Measurements from ENCODE around the gene KRT36.

The KRT36 gene

DNA sequence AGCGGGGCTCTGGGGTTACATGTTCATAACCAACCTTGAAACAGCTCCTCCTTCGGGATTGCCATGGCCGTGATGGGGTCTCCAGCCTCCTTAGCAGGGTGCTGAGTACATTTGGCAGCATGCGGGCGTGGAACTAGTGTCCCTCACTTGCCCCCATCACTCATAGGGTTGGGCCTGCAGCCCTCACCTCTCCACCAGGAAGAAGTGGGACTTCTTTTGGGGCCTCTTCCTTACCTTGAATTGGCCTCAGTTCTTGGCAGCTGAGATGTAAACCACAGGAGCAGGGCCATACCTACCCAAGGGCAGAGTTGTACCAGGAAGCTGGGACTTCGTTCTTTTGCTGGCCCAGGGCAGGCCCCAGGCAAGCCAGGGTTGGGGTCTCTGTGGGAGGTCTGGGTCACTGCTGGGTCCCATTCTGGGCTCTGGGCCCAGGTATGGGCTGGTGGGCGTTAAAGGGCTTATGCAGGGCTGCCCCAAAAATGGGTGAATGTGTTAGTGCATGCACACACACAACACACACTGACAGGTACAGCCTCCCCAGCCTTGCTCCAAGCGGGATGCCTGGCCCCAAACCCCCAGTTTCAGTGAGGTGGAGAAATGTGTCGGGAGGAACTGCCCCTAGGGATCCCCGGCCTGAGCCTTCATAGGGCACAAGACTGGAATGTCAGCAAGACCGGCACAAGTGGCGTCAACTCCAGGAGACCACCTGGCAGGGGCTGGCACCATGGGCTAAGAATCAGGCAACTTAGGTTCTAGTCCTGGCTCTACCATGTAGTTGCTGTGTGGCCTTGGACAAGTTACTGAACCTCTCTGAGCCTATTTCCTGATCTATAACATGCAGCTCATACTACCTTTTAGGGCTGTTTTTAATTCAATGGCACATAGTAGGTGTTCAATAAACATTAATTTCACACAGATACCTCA is 32.9 kb upstream of the KRT36 start:
- no peak for DNase-seq (ENCODE audit: low spot score)

DNA sequence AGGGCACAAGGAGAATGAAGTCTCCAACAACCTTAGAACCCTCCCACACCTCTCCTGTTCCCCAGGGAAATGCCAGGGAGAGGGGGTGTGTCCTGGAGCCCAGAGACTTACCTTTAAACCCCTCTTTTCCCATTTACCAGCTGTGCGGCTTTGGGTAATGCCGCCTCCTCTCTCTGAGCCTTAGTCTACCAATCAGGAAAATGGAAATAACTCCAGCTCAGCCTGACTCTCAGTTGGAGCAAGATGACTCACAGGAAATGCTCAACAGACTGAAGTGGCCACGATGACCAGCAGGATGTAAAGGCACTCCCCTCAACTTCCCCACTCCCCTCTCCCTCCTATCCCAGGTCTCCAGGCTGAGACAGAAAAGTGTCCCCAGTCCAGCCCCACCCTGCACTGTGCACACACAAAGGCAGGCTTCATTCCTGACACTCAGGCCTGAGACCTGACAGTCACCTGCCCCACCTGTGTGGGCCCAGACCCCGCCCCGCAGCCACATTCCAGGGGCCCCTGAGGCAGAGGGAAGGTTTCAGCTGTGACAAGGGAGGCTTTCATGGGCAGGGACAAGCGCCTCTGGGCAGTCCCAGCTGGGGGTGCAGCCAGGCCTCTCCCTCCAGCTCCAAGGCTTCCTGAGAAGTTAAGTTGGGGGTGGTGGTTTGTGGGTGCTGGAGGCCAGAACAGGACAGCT is 32.0 kb upstream of the KRT36 start:
- DNase-seq (ENCODE audit: low spot score): no peak

DNA sequence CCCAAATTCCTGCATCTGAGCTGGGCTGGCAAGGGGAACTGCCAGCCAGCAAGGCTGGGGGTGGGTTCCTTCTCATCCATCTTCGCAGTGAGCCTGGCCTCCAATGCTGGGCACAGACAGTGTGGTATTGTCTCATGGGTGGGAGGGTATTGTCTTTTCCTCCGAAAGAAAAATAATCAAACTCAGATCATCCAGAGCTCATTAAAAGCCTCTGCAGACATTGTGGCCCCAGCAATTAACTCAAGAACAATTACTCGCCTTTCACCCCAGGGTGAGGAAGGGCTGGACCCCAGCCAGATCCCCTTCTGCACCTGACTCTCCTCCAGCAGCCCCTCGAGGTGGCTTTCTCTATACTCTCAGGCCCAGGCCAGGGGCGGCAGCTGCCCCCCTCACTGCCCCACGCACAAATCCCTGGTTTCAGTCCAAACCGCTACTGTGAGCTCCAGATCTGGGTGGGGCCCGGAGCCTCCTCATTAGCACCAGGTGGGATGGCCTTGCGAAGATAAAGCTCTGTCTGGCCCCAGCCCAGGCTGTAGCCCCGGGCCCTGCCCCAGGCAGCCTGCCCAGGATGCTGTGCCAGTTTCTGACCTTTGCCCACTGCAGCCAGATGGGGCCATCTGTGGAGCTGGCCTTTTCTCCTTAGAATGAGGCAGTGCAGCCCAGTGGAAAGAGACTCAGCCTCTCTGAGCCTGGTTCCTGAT is 31.3 kb upstream of the KRT36 start:
- DNase-seq (ENCODE audit: low spot score): no peak

DNA sequence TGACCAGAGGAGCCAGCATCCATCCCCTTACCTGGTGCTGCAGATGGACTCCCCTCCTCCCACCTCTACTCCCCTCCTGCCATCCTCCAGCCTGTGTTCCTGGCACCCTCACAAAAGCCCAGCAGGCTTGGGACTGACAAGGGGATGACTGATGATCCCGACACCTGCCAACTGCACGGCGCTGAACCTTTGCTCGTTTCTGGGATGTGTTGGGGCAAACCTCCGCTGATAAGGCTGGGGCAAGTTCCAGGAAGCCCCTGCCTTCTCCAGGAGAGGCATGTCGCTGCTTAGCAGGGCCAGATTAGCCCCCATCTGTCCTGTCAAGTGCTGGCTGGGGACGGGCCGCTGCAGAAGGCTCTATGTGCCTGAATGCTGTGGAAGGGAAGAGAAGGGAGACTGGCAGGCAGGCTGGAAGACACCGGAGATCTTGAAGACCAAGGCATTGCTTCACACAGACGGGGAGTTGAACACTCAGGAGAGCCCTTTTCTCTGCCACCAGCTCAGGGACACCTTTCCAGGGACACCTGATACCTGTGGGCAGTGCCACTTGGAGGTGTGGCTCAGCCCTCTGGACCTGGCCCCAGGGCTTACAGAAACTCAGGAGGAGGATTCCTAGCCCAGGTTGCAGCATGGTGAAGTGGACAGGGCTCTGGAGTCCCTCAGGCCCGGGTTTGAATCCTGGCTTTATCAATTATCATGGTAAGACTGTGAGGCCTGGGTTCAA is 30.0 kb upstream of the KRT36 start:
- no peak for DNase-seq (ENCODE audit: low spot score)

- DNase-seq (ENCODE audit: low spot score): no peak
These were observed 29.2 kb upstream of the KRT36 start, which contains the start of gene KRT15 for GRCh38 chr17:41518789-41519449. KRT15 (minus strand) TSS chr17:41518890; CDS start chr17:41518827, 63 bp downstream.

DNA sequence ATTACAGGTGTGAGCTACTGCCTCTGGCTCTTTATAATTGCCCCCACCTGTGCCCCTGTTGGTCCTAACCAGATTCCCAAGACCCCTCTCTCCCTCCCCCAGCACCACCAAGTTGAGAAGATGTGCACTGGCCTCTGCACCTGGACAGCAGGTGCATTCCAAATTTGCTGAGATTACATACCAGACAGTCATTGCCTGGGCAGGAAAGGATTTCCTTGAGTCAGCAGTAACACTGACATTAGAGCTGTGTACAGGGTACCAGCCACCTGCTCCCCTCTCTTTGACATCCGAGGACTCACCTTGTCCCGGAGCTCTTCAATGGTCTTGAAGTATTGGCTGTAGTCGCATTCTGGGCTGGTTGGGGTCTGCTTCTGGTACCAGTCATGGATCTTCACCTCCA is 28.3 kb upstream of the KRT36 start:
- no peak for DNase-seq (ENCODE audit: low spot score)

- DNase-seq (ENCODE audit: low spot score): no peak
These were observed 27.1 kb upstream of the KRT36 start for GRCh38 chr17:41516830-41517283.

- no peak for DNase-seq (ENCODE audit: low spot score)
These were observed 26.6 kb upstream of the KRT36 start for GRCh38 chr17:41516147-41516829.

- no peak for DNase-seq (ENCODE audit: low spot score)
These were observed 23.4 kb upstream of the KRT36 start for GRCh38 chr17:41513168-41513547.

GRCh38 chr17:41512546-41513167 is 22.9 kb upstream of the KRT36 start:
- no peak for DNase-seq (ENCODE audit: low spot score)

DNA sequence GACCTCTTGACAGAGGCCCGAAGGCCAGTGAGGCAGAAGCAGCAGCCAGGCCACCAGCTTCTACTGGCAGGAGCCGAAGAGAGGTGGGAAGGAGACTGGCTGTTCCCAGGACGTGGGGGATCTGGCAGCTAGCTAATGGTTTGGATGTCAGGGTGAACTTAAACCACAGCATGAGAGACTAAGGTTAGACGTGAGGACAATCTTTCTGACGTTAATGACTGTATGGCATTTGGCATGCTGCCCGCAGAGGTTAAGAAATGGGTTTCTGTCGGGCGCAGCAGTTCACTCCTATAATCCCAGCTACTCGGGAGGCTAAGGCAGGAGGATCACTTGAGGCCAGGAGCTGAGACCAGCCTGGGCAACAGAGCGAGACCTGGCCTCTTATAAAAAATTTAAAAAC is 22.0 kb upstream of the KRT36 start:
- no peak for DNase-seq (ENCODE audit: low spot score)

DNA sequence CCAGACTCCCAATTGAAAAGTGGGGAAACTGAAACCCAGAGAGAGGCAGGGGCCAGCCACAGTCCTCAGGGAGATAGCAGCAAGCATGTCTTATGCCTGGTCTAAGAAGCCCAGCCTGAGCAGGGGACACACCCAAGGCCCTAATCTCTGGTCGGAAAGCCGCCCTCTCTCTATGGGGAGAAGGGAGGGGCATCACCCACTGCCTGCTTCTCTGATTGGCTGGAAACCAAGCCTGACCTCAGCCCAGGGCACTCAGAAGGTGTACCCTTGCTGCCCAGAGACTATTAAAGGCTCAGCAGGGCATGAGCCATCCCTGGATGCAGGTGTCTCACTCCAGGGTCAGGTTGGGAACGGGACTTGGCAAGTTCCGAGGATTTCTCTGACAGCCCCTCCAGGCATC is 21.4 kb upstream of the KRT36 start:
- no peak for DNase-seq (ENCODE audit: low spot score)

DNA sequence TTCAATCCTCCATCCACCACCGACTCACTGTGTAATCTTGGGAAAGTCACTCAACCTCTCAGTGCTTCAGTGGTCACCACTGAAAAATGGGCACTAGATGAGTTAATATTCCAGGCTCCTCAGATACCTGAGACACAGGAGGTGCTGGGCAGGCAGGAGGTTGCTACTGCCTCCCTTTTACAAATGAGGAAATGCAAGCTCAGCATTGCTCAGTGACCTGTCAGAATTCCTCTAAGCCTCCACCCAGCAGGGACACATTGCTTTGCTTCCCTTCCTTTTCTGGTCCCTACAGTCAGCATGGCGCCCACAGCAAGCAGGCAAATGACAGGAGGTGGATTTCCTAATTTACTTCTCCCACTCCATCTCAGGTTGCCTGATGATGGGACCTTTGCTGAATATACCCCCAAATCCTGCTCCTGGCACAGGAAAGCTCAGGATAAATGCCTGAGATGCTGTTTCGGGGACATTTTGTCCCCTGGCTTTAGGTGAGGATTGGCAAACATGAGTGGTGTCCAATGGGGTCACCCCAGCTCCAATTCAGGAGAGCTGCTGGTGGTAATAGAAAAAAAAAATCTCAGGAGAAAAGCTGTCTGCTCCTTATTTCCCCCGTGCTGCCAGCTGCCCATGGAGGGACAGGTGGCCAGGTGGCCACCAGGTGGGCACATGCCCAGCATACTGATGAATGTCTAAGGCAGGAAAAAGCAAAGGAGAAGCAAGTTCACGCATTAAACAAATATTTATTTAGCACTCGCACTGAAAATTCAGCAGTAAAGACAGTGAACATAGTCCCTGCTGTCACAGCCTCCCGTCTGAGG is 20.7 kb upstream of the KRT36 start:
- no peak for DNase-seq (ENCODE audit: low spot score)

GRCh38 chr17:41507315-41507880 is 17.7 kb upstream of the KRT36 start:
- DNase-seq (ENCODE audit: low spot score): no peak

DNA sequence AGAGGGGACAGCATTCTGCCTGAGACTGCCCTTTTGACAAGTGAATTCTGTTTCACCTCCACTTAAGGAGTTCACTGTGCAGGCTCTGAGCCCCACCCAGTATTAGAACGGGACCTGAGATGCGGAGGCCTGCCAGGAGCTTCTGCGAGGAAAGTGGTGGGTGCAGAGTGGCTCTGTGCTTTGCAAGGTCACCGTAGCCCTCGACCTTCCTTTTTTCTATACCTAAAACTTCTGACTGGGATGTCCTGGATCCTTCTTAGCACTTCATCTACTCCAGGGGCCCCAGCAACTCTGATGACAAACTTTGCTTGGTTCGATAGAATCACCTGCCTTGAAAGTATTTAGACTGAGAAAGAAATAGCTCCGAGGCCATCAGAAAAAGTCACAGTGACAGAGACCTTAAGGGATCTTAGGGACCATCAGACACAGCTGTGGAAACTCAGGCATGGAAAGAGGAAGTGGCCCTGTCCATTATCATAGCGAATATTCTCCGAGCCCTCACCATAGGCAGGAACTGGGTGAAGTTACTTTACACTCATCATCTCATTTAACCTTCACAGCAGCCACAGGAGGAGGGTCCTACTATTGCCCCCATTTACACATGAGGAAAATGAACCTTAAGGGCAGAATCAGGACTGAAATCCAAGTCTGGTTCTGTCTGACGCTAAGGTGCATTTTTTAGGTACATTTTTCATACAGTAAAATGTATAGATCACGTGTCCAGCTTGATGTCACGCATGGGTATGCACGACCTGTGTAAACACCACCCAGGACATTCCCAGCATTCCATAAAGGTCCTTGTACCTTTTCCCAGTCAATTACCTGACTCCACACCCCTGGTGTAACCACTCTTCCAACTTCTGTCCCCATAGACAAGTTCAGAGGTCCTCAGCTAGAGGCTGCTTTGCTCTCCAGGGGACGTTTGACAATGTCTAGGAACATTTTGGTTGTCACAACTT is 16.4 kb upstream of the KRT36 start:
- no peak for DNase-seq (ENCODE audit: low spot score)

GRCh38 chr17:41505007-41505808 is 15.5 kb upstream of the KRT36 start, which contains the start of gene KRT13:
KRT13 (minus strand) TSS chr17:41505612; CDS start chr17:41505550, 62 bp downstream.
- DNase-seq (ENCODE audit: low spot score): no peak

All from SK-N-DZ (cell line).